Stimulated activated CD8-positive, alpha-beta memory T cell treated with anti-CD3 and anti-CD28 coated beads, Interleukin-7, amount 100 ng/mL, for 48 hours (primary cell): ENCODE results near the gene FER.
"Not testable (repeated sequence)": the region's sequence is repeated elsewhere in the genome, so short reads cannot be mapped to it uniquely, and the experiment has no call there.

ENCODE experiments used
- DNase-seq, 2 donors: peaks; one replicate each; pipeline ENCODE4 v3.0.0-alpha.2; 2020; ENCODE audit warnings: low read depth in 1 of 2; ENCODE audit errors: extremely low read depth in 1 of 2

FER gene

DNA sequence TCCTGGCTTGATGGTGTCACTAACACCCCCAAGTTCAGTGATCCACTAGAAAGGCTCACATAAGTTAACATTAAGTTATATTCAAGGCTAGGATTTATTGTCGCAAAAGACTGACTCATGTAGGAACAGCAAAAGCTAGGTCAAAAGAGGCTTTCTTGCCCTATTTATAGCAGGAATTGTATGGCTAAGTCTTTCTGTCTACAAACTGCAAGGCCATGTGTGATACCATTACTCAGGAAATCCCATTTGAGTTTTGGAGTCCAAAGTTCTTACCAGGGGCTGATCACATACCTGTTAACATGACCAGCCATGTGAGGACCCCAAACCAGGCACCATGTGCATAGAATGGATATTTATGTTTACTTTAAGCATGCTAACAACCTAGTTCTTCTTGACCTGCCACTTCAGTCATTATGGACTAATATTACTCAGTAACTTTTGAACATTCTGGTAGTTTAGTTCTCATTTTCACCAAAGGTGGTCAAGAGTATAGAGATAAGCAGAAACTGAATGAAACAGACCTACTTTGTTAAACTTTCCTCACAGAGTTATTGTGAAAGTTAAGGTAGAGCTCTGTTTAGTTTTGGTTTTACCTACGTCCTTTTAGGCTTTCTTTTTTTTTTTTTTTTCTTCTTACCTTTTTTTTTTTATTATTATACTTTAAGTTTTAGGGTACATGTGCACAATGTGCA, 281.1 kb downstream of the FER start:
- no peak for DNase-seq

DNA sequence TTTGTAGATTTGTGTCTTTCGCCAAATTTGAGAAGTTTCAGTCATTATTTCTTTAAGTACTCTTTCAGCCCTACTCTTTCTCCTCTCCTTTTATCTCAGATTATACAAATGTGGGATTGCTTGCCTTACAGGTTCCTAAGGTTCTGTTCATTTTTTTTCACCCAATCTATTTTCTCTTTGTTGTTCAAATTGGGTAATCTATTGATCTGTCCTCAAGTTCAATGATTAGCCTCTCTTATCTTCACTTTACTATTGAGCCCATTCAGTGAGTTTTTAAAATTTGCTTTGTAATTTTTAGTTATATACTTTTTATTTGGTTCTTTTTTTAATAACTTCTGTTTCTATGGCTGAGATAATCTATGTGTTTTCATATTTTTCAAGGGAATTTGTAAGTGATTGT, 282.1 kb downstream of the FER start:
- DNase-seq = no peak

DNA sequence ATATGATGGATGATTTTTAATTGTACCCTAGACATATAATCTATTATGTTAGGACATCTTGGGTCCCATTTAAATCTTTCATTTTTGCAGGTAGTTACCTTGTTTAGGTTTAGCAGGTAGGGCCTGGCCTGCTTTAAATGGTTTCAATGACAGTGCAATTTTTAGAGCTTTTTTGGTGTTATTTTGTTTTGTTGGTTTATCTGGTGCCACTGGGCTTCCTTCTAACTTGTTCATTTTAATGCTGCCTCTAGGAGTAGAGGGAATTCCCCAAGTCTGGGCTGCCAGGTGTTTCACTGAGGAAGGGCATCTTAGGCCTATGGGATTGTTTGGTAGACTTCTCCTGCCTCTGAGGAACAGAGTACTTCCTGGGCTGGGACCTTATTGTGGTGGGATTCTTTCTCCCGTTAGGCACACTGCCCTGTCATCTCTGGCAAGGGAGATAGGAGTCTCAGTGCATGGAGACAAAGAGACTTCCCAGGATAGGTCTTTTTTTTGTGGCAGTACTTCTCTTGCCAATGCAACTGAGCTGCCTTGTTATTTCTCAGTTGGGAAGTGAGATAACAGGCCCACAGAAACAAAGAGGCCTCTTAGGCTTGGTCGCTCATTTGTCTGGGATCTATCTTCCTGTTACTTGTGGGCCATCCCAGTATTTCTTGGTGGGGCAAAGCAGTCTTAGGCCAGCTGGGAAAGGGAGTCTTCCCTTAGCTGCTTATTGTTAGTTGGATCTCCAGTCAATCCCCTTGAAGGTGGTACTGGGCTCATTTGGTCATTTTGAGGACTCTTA, 282.9 kb downstream of the FER start:
- DNase-seq = no peak

DNA sequence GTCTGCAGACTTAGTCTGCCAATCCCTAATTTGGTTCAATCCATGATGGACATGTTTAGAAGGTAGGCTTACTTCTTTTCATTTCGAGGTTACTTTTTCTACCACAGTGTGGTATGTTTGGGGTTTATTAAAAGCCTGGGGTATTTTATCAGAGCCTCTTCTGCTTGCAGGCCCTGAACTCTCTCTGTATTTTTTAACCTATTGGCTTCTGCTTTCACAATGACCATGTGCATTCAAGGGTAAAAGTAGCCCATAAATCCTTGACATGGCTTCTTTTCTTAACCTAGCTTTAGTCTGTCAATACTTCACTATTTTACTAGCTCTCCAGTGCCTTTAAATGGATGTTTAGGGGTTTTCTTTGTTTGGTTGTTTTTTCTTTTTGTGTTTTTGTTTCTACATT, 286.6 kb downstream of the FER start:
- DNase-seq = no peak

GRCh38 chr5:109035436-109035835, 287.7 kb downstream of the FER start:
- DNase-seq = no peak

DNA sequence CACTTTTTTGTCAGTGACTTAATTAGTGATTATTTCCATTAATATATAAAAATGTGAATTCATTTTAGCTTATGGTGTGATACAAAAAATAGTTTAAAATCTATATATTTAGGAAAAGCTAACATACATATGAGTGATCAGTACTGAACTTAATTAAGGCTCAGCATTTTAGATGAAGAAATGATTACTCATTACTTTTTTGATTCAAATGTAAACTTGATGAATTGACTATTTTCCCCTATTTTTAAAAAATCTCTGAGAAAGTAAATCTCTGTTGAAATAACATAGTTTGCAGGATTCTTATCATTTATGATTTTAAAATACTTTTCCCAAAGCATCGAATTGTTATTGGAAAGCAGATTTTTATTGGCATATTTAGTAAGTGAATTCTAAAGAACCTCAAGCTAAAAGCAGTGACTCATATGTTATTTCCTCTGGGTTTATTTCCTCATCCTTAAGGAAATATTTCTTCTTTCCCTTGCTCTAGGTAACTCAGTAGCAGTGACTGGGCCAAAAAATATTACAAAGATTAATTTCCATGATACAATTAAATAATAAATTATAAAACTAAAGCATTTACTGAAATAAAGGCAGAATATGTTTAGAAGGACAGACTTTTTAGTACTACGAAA, 290.6 kb downstream of the FER start:
- DNase-seq = no peak

GRCh38 chr5:109041317-109041716, 293.6 kb downstream of the FER start:
- no peak for DNase-seq

DNA sequence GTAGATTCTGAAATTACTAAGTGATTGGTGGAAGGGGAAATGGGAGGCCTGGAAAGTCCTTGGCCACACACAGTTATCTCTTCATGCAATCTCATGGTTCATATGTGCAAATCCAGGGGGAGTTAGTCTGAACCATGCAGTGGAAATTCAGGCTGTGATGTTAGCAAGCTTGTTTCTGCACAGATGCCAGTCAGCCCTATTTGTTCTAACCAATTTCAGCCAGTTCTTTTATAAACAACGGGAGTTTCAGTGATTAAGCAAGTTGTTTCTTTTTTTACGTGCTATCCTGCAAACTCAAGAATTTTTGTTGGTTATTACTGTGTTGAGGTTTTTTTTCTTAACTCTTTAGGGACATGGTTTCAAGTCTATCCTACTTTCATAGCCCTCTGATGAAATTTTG, 298.0 kb downstream of the FER start:
- DNase-seq = no peak

GRCh38 chr5:109049565-109049964, 301.9 kb downstream of the FER start:
- DNase-seq = no peak

GRCh38 chr5:109050321-109050720, 302.6 kb downstream of the FER start:
- DNase-seq = not testable (repeated sequence)

- DNase-seq = not testable (repeated sequence)
Measured at GRCh38 chr5:109052216-109052615, 304.5 kb downstream of the FER start.

- DNase-seq = no peak
Measured at GRCh38 chr5:109053995-109054417, 306.3 kb downstream of the FER start.

GRCh38 chr5:109060378-109061025, 312.8 kb downstream of the FER start:
- DNase-seq = no peak

DNA sequence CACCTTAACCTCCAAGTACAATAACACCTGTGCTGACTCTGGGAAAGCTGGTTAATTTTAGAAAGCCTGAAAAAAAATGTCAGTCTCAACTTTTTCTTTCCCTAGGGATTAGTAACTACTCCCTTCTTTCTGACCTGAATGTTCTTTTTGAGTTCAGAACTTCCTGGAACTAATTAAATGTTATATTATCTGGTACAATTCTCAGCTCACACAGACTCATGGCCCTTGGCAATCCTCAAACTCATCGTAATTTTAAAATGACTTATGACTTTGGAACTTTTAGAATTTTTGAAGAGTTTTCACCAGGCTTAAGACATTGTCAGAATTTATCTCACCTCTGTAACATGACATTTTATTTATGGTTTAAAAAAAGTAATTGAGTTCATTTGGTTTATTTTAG, 315.0 kb downstream of the FER start:
- no peak for DNase-seq

DNA sequence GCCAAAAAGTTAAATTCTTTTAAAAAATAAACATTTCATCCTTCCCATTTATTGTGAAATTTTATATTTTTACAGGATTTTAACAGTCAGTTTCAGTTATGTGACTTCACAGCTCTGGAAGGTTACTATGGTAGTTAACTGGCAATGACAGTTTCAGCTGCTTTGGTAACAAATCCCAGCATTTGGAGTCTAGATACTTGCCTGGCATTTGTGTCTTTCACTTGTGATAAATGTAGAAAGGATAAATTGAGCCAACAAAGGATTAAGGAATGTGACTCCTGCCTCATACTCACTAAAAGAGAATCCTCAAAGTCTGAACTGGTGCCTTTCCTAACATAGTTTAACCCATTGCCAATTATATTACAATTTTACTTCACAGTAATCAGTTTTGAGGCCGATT, 315.5 kb downstream of the FER start:
- DNase-seq = no peak

GRCh38 chr5:109076741-109077140, 329.0 kb downstream of the FER start:
- no peak for DNase-seq

DNA sequence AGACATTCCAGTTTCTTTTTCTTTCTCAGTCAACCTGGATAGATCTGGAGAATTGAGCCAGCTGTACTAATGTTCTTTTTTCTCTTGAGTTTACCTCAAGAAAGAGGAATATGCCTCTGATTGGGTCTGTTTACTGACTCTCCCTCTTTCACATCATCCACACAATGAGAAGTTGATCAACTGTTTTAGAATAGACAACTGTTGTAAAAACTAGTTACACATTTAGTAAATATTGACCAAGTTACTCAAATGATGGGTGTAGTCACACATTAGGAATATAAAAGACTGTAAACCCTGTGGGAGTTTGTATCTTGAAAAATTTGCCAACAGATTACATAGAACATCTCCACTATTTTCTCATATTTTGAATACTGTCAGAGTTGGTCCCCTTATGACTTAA, 330.8 kb downstream of the FER start:
- DNase-seq = no peak

GRCh38 chr5:109080481-109080880, 332.8 kb downstream of the FER start:
- no peak for DNase-seq

DNA sequence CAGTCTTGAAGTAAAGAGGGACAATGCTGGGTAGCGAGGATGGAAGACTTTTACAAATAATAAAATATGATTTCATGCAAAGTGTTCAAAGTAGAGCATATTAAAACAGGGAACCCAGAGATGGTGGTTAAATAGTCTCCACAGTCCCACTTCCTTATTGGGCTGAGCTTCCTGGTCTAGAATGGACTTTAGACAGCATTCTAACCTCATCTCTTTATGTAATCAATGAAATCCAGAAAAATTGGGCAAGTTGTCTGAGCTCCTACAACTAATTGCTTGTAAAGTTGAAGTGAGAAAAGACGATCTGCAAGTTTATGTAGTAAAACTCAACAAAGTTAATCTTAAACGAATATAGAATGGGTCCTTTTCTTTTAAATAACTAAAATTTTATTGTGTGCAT, 333.2 kb downstream of the FER start:
- no peak for DNase-seq

DNA sequence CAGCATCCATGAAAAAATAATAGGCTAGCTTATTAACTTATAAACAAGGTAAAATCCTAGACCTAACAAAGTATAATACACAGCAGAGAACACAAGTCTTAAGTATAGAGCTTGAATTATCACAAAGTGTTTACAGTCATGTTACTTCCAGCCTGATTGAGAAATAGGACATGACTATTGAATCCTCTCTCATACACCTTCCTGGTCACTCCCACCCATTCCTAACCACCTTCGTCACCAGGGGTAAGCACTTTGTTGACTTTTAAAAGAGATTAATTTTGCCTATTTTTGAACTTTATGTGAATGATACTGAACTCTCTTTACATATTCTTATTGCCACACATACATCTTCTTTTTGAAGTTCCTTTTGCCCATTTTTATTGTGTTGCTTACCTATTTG, 336.2 kb downstream of the FER start:
- DNase-seq = no peak

DNA sequence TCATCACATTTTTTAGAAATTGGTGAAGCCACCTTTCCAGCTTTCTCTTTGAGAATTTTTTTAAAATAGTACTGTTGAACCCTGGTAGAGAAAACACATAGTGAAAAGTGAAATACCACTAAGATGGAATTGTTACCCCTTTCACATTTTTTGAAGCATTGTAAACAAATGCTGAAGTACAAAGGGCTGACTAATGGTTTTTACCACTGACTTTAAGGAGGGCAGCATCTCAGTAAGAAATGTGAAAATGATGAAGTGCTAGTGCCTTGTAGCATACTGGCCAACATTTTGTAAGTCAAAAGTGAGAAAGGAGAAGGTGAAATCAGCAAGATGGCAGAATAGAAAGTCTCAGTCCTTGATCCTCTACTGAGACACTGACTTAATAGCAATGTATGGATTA, 341.5 kb downstream of the FER start:
- no peak for DNase-seq

DNA sequence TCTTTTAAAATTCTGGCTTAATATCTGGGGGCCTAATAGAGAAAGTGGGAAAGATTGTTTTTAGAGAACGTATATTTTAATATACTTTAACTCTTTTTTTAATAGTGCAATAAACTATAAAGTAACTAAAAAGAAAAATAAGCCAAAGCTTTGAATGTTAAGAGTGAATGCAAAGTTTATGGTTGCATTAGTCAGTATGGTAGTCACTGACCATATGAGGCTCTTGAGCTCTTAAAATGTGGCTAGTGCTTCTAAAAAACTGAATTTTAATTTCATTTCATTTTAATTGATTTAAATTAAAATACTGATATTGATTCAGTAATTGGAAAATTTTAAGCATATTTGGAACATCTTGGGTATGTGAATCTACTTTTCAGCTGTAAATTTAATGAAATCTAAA, 351.4 kb downstream of the FER start:
- DNase-seq = no peak
